Measurements from ENCODE around the gene APEH.
"Not testable (repeated sequence)": the region's sequence is repeated elsewhere in the genome, so short reads cannot be mapped to it uniquely, and the experiment has no call there.

The APEH gene

DNA sequence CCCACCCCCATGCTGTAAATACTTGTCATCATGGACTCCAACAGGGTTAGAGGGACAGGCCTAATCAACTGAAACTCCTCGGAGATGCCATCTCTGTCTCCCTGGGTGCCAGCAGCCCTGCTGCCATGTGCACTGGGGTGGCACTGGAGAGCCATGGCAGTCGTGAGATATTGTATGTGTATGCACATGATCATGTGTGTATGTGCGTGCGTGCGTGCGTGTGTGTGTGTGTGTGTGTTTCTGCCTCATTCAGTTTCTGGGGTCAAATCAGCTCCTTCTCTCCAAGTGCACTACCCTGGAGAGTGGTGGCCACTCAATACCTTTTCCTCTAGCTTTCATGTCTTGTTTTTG, 3.2 kb upstream of the APEH start:
- DNase-seq = no peak

GRCh38 chr3:49671291-49672288, 2.6 kb upstream of the APEH start:
- DNase-seq = no peak

- no peak for DNase-seq
These were observed 933 bp upstream of the APEH start for GRCh38 chr3:49673121-49673714.

DNA sequence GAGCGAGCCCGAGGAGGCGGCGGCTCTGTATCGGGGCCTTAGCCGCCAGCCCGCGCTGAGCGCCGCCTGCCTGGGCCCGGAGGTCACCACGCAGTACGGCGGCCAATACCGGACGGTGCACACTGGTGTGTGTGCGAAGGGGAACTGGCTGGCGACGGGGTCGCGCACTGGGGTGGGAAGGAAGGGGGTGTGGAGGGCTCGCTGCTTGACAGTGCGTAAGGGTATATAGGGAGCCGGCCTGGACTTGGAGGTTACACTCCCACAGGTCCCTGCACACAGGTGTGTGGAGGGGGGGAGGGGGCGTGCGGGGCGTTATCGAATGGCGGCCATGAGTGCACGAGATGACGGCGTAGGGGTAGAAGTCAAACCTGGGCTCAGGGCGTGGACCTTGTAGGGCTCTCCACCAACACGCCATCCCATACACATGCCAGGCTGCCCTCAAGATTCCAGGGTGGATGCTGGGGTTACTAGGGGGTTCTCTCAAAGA, 389 bp downstream of the APEH start:
- DNase-seq = no peak

DNA sequence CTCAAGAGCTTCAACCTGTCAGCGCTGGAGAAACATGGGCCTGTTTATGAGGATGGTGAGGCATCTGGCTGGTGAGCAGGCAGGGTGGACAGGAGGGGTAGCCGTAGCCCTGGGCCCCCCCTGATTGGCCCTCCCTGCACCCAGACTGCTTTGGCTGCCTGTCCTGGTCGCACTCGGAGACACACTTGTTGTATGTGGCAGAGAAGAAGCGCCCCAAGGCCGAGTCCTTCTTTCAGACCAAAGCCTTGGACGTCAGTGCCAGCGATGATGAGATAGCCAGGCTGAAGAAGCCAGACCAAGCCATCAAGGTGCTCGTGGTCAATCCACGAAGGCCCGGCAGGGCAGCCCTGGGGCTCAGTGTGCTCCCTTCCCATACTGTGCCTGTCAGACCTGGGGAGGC, 1.8 kb downstream of the APEH start:
- no peak for DNase-seq

- DNase-seq = no peak
These were observed 6.5 kb downstream of the APEH start for GRCh38 chr3:49680493-49681231.

DNA sequence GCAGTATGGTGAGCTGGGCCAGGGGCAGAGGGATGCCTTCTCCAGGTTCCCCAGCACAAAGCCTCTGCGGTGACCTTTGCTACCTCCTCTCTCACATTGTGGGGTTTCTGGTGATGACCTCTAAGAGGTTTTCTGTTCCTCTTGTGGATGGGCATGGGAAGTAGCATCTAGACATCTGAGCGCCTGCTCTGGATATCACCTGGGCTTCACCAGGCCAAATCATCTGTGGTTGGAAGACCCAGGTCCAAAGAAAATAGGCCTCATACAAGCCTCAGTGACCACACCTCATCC, 7.0 kb downstream of the APEH start:
- DNase-seq = no peak

DNA sequence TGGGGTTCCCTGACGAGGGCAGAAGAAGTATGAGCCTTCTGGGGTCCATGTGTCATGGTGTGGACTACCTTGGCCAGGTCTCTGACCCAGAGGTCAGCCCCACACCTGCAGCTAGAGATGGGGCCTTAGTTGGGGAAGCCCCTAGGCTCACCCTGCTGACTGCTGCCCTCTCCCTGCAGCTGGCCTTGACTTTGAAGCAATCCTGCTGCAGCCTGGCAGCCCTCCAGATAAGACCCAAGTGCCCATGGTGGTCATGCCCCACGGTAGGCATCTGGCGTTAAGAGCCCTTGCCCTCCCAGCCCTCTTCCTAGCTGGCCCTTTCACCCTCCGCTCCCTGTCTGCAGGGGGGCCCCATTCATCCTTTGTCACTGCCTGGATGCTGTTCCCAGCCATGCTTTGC, 7.4 kb downstream of the APEH start:
- DNase-seq = no peak

GRCh38 chr3:49683162-49683561, 9.0 kb downstream of the APEH start:
- no peak for DNase-seq

DNA sequence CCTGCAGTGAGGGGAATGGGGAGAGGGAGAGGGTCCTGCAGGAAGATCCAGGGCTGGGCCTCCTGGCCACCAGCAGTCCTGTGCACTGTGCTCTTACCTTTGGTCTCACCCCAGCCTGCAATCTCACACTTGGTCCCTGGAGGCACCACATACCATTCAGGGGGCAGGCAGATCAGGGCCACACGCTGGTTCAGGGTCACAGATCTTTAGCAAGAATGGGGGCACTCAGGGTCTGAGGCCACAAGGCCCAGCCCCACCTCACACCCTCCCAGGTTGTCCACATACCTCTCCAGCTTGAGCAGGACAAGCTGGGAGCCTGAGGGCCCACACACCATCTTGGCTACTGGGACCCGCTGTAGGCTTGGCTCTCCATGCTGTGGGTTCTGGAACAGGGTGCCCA, 10.3 kb downstream of the APEH start:
- not testable (repeated sequence) for DNase-seq

- DNase-seq = not testable (repeated sequence)
These were observed 11.0 kb downstream of the APEH start for GRCh38 chr3:49685103-49685502.

DNA sequence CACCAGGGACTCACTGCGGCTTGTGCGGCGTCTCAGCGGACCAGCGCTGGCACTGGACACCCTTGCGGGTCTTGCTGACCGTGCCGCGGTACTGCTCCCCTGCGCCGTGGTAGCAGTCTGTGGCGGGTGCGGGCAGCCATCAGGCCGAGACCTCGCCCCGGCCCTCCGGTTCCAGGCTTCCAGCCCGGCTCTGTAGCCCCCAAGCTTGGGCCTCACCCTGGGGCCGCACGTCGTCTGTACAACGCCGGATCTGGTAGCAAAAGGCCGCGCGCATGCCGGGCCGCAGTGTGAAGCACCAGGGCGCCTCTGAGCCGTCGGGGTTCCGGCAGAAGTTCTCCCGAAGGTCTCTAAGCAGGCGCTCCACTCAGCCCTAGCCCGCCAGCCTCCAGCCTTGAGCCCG, 11.7 kb downstream of the APEH start:
- DNase-seq = not testable (repeated sequence)

- DNase-seq = not testable (repeated sequence)
These were observed 12.2 kb downstream of the APEH start for GRCh38 chr3:49686346-49686745.

DNA sequence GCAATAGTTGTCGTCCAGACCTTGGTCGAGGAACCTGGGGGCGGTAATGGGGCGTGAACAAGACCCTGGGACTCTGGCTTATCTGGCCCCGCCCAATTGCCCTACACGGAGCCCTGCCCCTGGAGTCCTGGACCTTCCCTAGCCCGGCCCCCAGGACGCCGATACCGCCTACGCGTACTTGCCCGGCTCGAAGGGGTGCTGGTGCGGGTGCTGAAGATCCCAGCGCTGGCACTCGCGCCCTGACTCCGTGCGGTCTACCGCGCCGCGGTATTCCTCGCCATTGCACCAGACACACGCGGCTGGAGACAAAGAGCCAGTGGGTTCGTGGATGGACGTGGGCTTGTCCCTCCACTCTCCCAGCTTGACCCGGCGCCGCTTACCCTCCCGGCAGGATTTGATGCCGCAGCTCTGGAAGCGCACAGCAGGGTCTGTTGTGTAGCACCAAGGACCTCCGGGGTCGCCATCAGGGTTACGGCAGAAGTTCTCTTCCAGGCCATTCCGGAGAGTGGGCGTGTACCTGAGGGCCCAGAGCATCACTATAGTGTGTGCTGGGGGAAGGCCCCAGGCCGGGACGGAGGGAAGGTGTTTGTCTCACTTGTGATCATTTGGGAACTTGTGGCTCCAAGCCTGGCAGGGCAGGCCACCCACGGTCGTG, 12.7 kb downstream of the APEH start:
- not testable (repeated sequence) for DNase-seq

- DNase-seq = not testable (repeated sequence)
These were observed 13.3 kb downstream of the APEH start for GRCh38 chr3:49687424-49687795.

GRCh38 chr3:49688338-49689045, 14.3 kb downstream of the APEH start:
- DNase-seq = not testable (repeated sequence)

DNA sequence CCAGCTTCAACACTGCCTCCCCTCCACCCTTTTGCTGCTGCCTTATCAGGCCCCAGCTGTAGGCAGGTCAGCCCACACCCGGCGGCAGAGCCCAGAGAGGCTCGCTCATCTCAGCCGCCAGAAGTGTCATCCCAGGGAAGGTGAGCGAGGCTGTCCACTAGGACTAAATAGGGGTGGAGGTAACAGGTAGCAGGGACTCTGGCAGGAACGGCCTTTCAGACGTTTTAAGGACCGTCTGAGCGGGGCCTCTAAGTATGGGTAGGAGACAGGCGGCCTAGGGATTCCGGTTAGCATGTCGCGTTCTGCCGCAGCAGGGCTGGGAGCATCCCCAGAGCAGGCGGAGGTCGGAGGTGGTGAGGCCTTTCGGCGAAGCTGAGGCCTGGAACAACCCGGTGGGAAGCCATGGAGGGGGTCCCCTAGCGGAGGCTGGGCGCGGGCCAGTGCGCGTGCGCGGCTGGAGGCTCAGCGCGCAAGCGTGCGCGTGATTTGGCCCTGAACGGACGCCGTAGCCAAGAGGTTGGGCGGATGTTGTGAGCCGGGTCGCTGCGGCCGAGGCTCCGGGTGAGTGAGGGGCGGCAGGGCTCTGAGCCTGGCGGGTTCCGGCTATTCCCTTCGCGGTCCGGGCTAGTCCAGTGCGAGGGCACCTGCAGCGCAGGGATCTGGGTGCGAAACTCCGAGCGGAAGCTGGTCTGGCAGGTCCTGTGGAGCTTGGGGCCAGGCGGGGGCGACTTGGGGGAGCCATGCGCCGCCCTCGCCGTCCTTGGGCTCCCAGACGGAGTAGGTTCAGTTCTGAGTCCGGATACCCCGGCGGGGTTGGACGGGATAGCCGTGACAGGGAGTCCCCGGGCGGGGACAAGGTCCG, 15.1 kb downstream of the APEH start, which contains the start of the genes MST1 and RNF123:
MST1 (minus strand) TSS at position 429 of the 862 bp plus-strand sequence. CDS start 783 bp downstream, outside the sequence.
RNF123 (plus strand) TSS at position 512 of the 862 bp plus-strand sequence. CDS start 1,609 bp downstream, outside the sequence.
- DNase-seq = no peak

DNA sequence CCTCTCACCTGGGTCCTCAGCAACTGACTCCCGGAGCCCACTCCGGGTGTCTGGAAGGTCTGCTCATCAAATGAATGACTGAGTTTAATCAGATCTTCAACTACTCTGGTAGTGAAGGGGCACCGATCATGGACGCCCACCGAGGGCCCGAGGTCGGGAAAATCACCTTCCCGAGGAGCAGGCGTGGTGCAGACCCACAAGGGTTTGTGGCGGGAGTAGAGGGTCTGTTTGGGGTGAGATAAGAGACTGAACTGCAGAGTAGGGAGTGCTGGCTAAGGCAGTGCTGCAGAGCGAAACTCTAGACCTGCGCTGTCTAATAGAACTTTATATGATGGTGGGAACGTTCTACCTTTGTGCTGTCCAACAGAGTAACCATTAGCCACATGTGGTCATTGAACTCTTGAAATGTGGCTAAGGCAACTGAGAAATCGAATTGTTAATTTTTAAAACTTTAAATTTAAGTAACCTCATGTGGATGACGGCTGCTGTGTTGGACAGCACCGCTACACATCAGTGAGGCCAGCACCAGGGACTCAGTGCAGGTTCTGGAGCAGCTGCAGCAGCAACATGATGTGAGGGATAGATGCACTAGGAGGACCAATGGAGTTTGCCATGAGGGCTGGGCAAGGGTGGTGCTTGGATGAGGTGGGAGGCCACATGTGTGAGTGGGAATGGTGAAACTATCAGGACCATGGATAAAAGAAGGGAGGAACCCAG, 15.9 kb downstream of the APEH start:
- DNase-seq = not testable (repeated sequence)

GRCh38 chr3:49690856-49691255, 16.7 kb downstream of the APEH start:
- not testable (repeated sequence) for DNase-seq

DNA sequence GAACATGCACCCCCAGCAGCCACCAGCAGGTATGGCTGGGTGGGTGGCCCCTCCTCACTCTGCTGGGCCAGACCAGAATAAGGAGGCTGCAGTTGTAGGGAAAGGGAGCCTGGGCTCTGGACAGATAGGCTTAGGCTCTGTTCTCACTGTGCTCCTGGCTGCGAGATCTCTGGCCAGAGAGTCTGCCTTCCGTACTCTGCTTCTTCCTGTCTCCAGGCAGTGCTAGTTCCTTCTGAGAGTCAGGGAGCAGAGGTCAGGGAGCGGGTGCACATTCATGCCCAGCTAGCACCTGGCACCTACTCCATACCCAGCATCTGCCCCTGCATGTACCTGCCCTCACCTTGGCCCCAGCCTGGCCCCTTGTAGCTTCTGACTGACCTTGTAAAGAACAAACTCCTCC, 17.3 kb downstream of the APEH start:
- DNase-seq = not testable (repeated sequence)
